Endothelial cell of umbilical vein (primary cell): Measurements from ENCODE around the gene RAB4A. TPM values are rescaled to one million over a fixed set of nuclear protein-coding genes. Genes with fewer than 3 reads are reported as not detected.

Experiments used
- BruUV-seq: library from RNA; stranded (reverse); fragments of 400-500 nt; replicated peaks from 2 replicates; lab custom pipeline; 2021; lab: Mats Ljungman, UMichigan
- CTCF ChIA-PET: fragments of 300-600, 350-600 bp; sonication (Branson Sonifier 250); formaldehyde crosslinking; loops from one replicate; lab custom pipeline; 2021; ENCODE audit warnings: antibody characterized with exemption, inconsistent platforms; lab: Charles Lee
- POLR2A ChIA-PET: fragments of 300-600, 350-600 bp; sonication (Branson Sonifier 250); formaldehyde crosslinking; loops from one replicate; lab custom pipeline; 2021; ENCODE audit warnings: antibody characterized with exemption, inconsistent platforms; lab: Charles Lee
- DNase-seq: peaks from one replicate; pipeline ENCODE4 v3.0.0-alpha.2; 2011; ENCODE audit warnings: low read depth, low spot score
- FAIRE-seq: peaks from 2 replicates; lab custom pipeline; 2011; peaks lifted over from hg19 to GRCh38; lab: Jason Lieb, UNC
- H2AFZ ChIP-seq: 2 replicates; pipeline ENCODE4 v1.6.0; 2012; ENCODE audit warnings: low read depth, low read length, control low read depth, inconsistent platforms
- H3K27ac ChIP-seq: 2 replicates; pipeline ENCODE4 v1.5.1; 2011; ENCODE audit warnings: low read depth, mild to moderate bottlenecking, control low read depth, low read length, moderate library complexity; ENCODE audit not compliant: insufficient read depth
- H3K27me3 ChIP-seq, 2 experiments: 2 replicates each; pipeline versions ENCODE4 v1.6.0 to v1.6.1; 2011; ENCODE audit warnings: low read length in 2 of 2, mixed read lengths in 1 of 2; ENCODE audit not compliant: control insufficient read depth in 2 of 2, insufficient read depth in 2 of 2
- H3K36me3 ChIP-seq, 2 experiments: 2 replicates in 1 of 2; 3 replicates in 1 of 2; pipeline ENCODE4 v1.5.1; 2011; ENCODE audit warnings: low read length in 2 of 2, mild to moderate bottlenecking in 1 of 2, moderate library complexity in 1 of 2; ENCODE audit not compliant: control insufficient read depth in 2 of 2, insufficient read depth in 2 of 2; ENCODE audit errors: extremely low read depth in 1 of 2
- H3K4me1 ChIP-seq: 3 replicates; pipeline ENCODE4 v1.5.1; 2011; ENCODE audit warnings: mild to moderate bottlenecking, low read length; ENCODE audit not compliant: control insufficient read depth, insufficient read depth; ENCODE audit errors: extremely low read depth
- H3K4me2 ChIP-seq: 2 replicates; pipeline ENCODE4 v1.6.1; 2011; ENCODE audit warnings: low read length, control low read depth, mixed read lengths; ENCODE audit not compliant: insufficient read depth
- H3K4me3 ChIP-seq, 3 experiments: fragments of 200-600 bp in 1 of 3; sonication (generic), shearing (Covaris generic) in 1 of 3; replicated peaks in 1 of 3; 2 replicates each; pipeline ENCODE4 v1.5.1; 2011 to 2016; ENCODE audit warnings: control low read depth in 3 of 3, low read length in 3 of 3, mild to moderate bottlenecking in 2 of 3, inconsistent platforms in 1 of 3, low read depth in 1 of 3, moderate library complexity in 1 of 3; ENCODE audit not compliant: insufficient read depth in 1 of 3
- H3K79me2 ChIP-seq: 2 replicates; pipeline ENCODE4 v1.6.0; 2012; ENCODE audit warnings: low read length, inconsistent platforms; ENCODE audit not compliant: control insufficient read depth, insufficient read depth
- H3K9ac ChIP-seq: replicated peaks from 2 replicates; pipeline ENCODE3; 2011; ENCODE audit warnings: low read length, control low read depth; ENCODE audit not compliant: insufficient read depth; ENCODE audit errors: extremely low read depth
- H3K9me1 ChIP-seq: replicated peaks from 3 replicates; pipeline ENCODE4 v1.6.0; 2011; ENCODE audit warnings: mild to moderate bottlenecking, low read length; ENCODE audit not compliant: control insufficient read depth, insufficient read depth; ENCODE audit errors: extremely low read depth
- H3K9me3 ChIP-seq: replicated peaks from 2 replicates; pipeline ENCODE4 v1.5.1; 2012; ENCODE audit warnings: low read length, inconsistent platforms; ENCODE audit not compliant: control insufficient read depth, insufficient read depth
- H4K20me1 ChIP-seq: replicated peaks from 2 replicates; pipeline ENCODE3; 2011; ENCODE audit warnings: mild to moderate bottlenecking, low read length; ENCODE audit not compliant: control insufficient read depth, insufficient read depth; ENCODE audit errors: extremely low read depth
- EZH2 ChIP-seq: IDR thresholded peaks from 2 replicates; pipeline ENCODE4 v1.6.1; 2012; ENCODE audit warnings: borderline replicate concordance, low read depth, mild to moderate bottlenecking, moderate library complexity, low read length, inconsistent platforms; ENCODE audit not compliant: severe bottlenecking
- FOS ChIP-seq: IDR thresholded peaks from 2 replicates; pipeline ENCODE4 v1.6.1; 2011; ENCODE audit warnings: mild to moderate bottlenecking, low read length, moderate library complexity, borderline replicate concordance; ENCODE audit not compliant: insufficient read depth
- GATA2 ChIP-seq: IDR thresholded peaks from 2 replicates; pipeline ENCODE4 v1.7.0; 2011; ENCODE audit warnings: low read depth, mild to moderate bottlenecking, moderate library complexity, mixed read lengths, low read length; ENCODE audit not compliant: insufficient read length, insufficient read depth
- JUN ChIP-seq: IDR thresholded peaks from 2 replicates; pipeline ENCODE4 v1.6.1; 2011; ENCODE audit warnings: borderline replicate concordance, low read depth; ENCODE audit not compliant: insufficient read length, insufficient read depth
- MYC ChIP-seq: IDR thresholded peaks from one replicate; pipeline ENCODE4 v1.6.1; 2011; ENCODE audit warnings: mild to moderate bottlenecking, low read depth, low read length
- POLR2A ChIP-seq: IDR thresholded peaks from 2 replicates; pipeline ENCODE4 v1.6.1; 2012; ENCODE audit warnings: low read depth, mild to moderate bottlenecking, control low read depth, low read length
- POLR2AphosphoS5 ChIP-seq: IDR thresholded peaks from 2 replicates; pipeline ENCODE4 v1.6.1; 2012; ENCODE audit warnings: low read depth, mild to moderate bottlenecking, control low read depth, low read length, moderate library complexity; ENCODE audit not compliant: insufficient read depth
- dilution Hi-C: fragments of 300-500 bp; cut with MboI; formaldehyde crosslinking; loops from one replicate; pipeline ENCODE4 v1.15.0; 2019; ENCODE audit warnings: low sequenced_read_pairs; ENCODE audit not compliant: extremely low pct_ligation_motif_present
- intact Hi-C: fragments of 100-400 bp; cut with micrococcal nuclease; formaldehyde crosslinking; loops from one replicate; pipeline ENCODE4 v1.10.0; 2022
- polyA plus RNA-seq, 4 experiments: library from polyadenylated mRNA; depleted of rRNA in 3 of 4; stranded (reverse) in 3 of 4; unstranded in 1 of 4; fragments of >200 nt; gene quantifications; 2 replicates each; pipeline versions ENCODE4 v1.2.1 to v1.2.3, GENCODE V29; 2011 to 2012; ENCODE audit warnings: missing spikeins in 1 of 4
- total RNA-seq: library from RNA; stranded (reverse); gene quantifications from 2 replicates; pipeline ENCODE4 v1.2.3, GENCODE V29; 2021
- TF ChIP-seq, protein P1 (sequence below), 2 donors: IDR thresholded peaks; 1 replicate in 1 of 2; 2 replicates in 1 of 2; pipeline ENCODE4 v1.5.1; 2011; ENCODE audit warnings: low read length in 2 of 2, mild to moderate bottlenecking in 2 of 2, moderate library complexity in 2 of 2, control low read depth in 1 of 2, inconsistent platforms in 1 of 2, low read depth in 1 of 2; ENCODE audit not compliant: insufficient read depth in 1 of 2; ENCODE audit errors: extremely low read depth in 1 of 2
- TF ChIP-seq, protein P2 (sequence below): IDR thresholded peaks from 2 replicates; pipeline ENCODE4 v1.6.1; 2011; ENCODE audit not compliant: insufficient read depth, insufficient read length

The RAB4A gene
- total and polyA plus RNA-seq, 2 donors (not counting 3 experiments of a cell fraction or from before 2014, with no cell fraction given) = 14.8 to 52.9 TPM

DNA sequence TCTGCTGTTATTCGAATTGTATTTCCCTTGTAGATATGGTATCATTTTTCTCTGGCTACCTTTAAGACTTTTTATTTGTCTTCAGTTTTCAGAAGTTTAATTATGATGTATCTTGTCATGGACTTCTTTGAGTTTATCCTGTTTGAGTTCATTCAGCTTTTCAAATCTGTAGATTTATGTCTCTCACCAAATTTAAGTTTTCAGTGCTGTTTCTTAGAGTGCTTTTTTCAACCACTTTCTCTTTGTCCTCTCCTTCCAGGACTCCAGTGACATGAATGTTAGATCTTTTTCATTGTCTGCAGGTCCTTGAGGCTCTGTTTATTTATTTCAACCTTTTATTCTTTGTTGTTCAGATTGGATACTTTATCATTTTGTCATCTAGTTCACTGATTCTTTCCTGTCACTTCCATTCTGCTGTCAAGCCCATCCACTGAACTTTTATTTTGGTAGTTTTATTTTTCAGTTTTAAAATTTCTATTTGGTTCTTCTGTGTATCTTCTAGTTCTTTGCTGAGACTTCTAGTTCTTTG, 11.4 kb downstream of the RAB4A start:
- POLR2A ChIA-PET = no interaction called here
- Histone ChIP-seq H4K20me1 (peaks cover 7% of the 10 kb centered on the region), H3K79me2 (peaks cover 76% of the 10 kb centered on the region)

More for the DNA sequence above, 11.4 kb downstream of the RAB4A start:
- no peak overlapping the region for H3K27ac ChIP-seq
- H3K9ac ChIP-seq = no peak overlapping the region
- no peak for FAIRE-seq
- no TSS peak for BruUV-seq
- DNase-seq = no peak
- TF ChIP-seq POLR2A = no peak
- no peak for TF ChIP-seq MYC
- no peak for TF ChIP-seq FOS
- TF ChIP-seq POLR2AphosphoS5 = no peak
- TF ChIP-seq, protein P1, sequence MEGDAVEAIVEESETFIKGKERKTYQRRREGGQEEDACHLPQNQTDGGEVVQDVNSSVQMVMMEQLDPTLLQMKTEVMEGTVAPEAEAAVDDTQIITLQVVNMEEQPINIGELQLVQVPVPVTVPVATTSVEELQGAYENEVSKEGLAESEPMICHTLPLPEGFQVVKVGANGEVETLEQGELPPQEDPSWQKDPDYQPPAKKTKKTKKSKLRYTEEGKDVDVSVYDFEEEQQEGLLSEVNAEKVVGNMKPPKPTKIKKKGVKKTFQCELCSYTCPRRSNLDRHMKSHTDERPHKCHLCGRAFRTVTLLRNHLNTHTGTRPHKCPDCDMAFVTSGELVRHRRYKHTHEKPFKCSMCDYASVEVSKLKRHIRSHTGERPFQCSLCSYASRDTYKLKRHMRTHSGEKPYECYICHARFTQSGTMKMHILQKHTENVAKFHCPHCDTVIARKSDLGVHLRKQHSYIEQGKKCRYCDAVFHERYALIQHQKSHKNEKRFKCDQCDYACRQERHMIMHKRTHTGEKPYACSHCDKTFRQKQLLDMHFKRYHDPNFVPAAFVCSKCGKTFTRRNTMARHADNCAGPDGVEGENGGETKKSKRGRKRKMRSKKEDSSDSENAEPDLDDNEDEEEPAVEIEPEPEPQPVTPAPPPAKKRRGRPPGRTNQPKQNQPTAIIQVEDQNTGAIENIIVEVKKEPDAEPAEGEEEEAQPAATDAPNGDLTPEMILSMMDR (IDR thresholded peaks at IDR 0.05; ENCODE audit: extremely low read depth in 1 of 2, insufficient read depth in 1 of 2, low read depth in 1 of 2, low read length in 2 of 2) = no peak
- TF ChIP-seq EZH2 = no peak
- TF ChIP-seq GATA2 = no peak
- TF ChIP-seq, protein P2, sequence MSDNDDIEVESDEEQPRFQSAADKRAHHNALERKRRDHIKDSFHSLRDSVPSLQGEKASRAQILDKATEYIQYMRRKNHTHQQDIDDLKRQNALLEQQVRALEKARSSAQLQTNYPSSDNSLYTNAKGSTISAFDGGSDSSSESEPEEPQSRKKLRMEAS = no peak
- no peak for TF ChIP-seq JUN
- CTCF ChIA-PET = interaction anchor here (1.3 kb wide), 1 partner anchor 9 kb away, joined by 3 read pairs; no protein-coding TSS in a partner anchor
- no peak overlapping the region for H3K4me3 ChIP-seq
- no peak overlapping the region for H3K4me2 ChIP-seq
- peaks cover 16% of the 10 kb centered on the region for H3K4me1 ChIP-seq
- dilution Hi-C loops (no loop called here), intact Hi-C loops (no loop called here)
- no peaks in the 10 kb centered on the region for H3K27me3 ChIP-seq
- no peak overlapping the region for H2AFZ ChIP-seq
- no peaks in the 10 kb centered on the region for H3K36me3 ChIP-seq
- H3K9me1 ChIP-seq = no peaks in the 10 kb centered on the region
- H3K9me3 ChIP-seq = no peaks in the 10 kb centered on the region
